Fibroblast of the aortic adventitia (primary cell): Measurements from ENCODE around the gene USP34. TPM values are rescaled to one million over a fixed set of nuclear protein-coding genes. Genes with fewer than 3 reads are reported as not detected.
A peak's percentile ranks its signal among the peaks of the same experiment; 100 is the strongest.
"Not testable (repeated sequence)": the region's sequence is repeated elsewhere in the genome, so short reads cannot be mapped to it uniquely, and the experiment has no call there.

Source experiments
- DNase-seq: peaks from one replicate; pipeline ENCODE4 v3.0.0-alpha.2; 2010; ENCODE audit warnings: low read depth
- H3K4me3 ChIP-seq: 2 replicates; pipeline ENCODE4 v1.5.1; 2011; ENCODE audit warnings: low read depth, mild to moderate bottlenecking, control low read depth, low read length, moderate library complexity
- CTCF ChIP-seq: IDR thresholded peaks from 2 replicates; pipeline ENCODE4 v1.5.1; 2011; ENCODE audit warnings: mild to moderate bottlenecking, low read length, control low read depth, inconsistent platforms; ENCODE audit not compliant: insufficient read depth
- total RNA-seq: library from RNA; depleted of rRNA; stranded (reverse); fragments of >200 nt; gene quantifications from 2 replicates; pipeline ENCODE4 v1.2.3, GENCODE V29; 2012; ENCODE audit warnings: low replicate concordance

USP34 gene
- total RNA-seq, 1 donor = 130 TPM

- TF ChIP-seq CTCF = no peak
- DNase-seq = no peak
- H3K4me3 ChIP-seq = no peak overlapping the region
Observed at GRCh38 chr2:61448229-61448628, 22.7 kb downstream of the USP34 start.

- H3K4me3 ChIP-seq, DNase-seq: not testable (repeated sequence)
Observed at GRCh38 chr2:61446971-61447370, 23.9 kb downstream of the USP34 start.

DNA sequence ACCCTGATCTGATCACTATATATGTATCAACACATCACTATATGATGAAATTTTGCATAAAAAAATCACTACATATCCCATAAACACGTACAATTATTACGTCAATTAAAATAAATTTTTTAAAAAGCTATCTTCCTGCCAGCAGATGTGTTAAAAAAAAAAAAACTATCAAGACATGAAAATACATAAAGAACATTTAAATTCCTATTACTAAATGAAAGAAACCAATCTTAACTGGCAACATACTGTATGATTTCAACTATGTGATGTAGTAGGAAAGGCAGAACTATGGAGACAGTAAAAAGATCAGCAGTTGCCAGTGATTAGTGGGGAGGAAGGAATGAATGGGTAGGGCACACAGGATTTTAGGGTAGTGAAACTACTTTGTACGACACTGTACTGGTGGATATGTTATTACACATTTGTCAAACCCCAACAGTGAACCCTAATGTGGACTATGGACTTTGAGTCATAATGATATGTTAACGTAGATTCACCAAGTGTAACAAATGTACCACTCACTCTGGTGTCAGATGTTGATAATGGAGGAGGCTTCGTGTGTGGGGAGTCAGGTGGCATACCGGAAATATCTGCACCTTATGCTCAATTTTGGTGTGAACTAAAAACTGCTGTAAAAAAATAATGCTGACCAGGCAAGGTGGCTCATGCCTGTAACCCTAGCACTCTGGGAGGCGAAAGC, 27.4 kb downstream of the USP34 start:
- DNase-seq = no peak
- no peak overlapping the region for H3K4me3 ChIP-seq
- TF ChIP-seq CTCF = no peak

- DNase-seq = no peak
- no peak for TF ChIP-seq CTCF
- no peak overlapping the region for H3K4me3 ChIP-seq
Observed at GRCh38 chr2:61439241-61440002, 31.5 kb downstream of the USP34 start.

DNA sequence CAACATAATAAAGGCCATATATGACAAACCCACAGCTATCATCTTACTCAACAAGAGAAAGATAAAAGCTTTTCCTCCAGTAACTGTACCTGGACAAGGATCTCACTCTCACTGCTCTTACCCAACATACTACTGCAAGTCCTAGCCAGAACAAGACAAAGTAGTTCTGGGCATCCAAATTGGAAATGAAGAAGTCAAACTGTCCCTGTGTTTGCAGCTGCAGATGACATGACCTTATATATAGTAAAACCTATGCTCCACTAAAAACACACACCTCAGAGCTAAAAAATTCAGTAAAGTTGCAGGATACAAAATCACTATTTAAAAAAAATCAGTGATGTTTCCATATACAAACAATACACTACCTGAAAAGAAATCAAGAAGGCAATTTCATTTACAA, 32.2 kb downstream of the USP34 start:
- TF ChIP-seq CTCF = no peak
- DNase-seq = no peak
- no peak overlapping the region for H3K4me3 ChIP-seq

DNA sequence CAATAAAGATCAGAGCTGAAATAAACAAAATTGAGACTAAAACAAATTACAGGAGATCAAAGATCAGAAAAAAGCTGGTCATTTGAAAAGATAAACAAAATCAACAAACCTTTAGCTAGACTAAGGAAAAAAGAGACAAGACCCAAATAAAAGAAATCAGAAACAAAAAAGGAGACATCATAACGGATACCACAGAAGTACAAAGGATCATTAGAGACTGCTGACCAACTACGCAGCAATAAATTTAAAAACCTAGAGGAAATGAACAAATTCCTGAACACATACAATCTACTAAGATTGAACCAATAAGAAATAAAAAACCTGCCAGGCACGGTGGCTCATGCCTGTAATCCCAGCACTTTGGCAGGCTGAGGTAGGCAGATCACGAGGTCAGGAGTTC, 33.7 kb downstream of the USP34 start:
- TF ChIP-seq CTCF = no peak
- no peak overlapping the region for H3K4me3 ChIP-seq
- no peak for DNase-seq

DNA sequence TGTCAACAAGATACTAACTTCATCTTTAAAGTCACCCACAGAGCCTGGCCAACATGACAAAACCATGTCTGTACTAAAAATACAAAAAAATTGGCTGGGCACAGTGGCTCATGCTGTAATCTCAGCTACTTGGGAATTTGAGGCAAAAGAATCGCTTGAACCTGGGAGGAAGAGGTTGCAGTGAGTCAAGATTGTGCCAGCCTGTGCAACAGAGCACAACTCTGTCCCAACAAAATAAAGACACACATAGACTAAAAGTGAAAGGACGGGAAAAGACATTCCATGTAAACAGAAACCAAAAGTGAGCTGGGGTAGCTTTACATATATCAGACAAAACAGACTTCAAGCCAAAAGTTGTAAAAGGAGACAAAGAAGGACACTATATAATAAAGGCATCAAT, 34.8 kb downstream of the USP34 start:
- DNase-seq = peak; percentile 17
- no peak for TF ChIP-seq CTCF

More for the DNA sequence above, 34.8 kb downstream of the USP34 start:
- no peak overlapping the region for H3K4me3 ChIP-seq
